Osteoblast (primary cell): ENCODE results near the gene GOSR1. TPM values are rescaled to one million over a fixed set of nuclear protein-coding genes. Genes with fewer than 3 reads are reported as not detected.
"Not testable (repeated sequence)": the region's sequence is repeated elsewhere in the genome, so short reads cannot be mapped to it uniquely, and the experiment has no call there.

Source experiments
- DNase-seq: peaks from one replicate; pipeline ENCODE4 v3.0.0; 2011; ENCODE audit warnings: low spot score, mixed read lengths; ENCODE audit not compliant: insufficient read length; ENCODE audit errors: missing footprints
- H2AFZ ChIP-seq: 2 replicates; pipeline ENCODE4 v1.6.0; 2011; ENCODE audit warnings: mild to moderate bottlenecking, low read length
- H3K27ac ChIP-seq: 2 replicates; pipeline ENCODE4 v1.5.1; 2011; ENCODE audit warnings: mild to moderate bottlenecking, low read depth, low read length, moderate library complexity
- H3K27me3 ChIP-seq: 2 replicates; pipeline ENCODE4 v1.6.0; 2012; ENCODE audit warnings: mild to moderate bottlenecking, control low read depth, inconsistent platforms, low read length, moderate library complexity; ENCODE audit not compliant: insufficient read depth
- H3K36me3 ChIP-seq: 2 replicates; pipeline ENCODE4 v1.5.1; 2011; ENCODE audit warnings: mild to moderate bottlenecking, low read length, control low read depth, moderate library complexity; ENCODE audit not compliant: insufficient read depth
- H3K4me1 ChIP-seq: 2 replicates; pipeline ENCODE4 v1.5.1; 2011; ENCODE audit warnings: mild to moderate bottlenecking, low read length, control low read depth, moderate library complexity; ENCODE audit not compliant: insufficient read depth
- H3K4me2 ChIP-seq: 2 replicates; pipeline ENCODE4 v1.6.0; 2011; ENCODE audit warnings: mild to moderate bottlenecking, low read length; ENCODE audit not compliant: insufficient read depth
- H3K4me3 ChIP-seq: fragments of 200-600 bp; sonication (generic); 3 replicates; pipeline ENCODE4 v1.5.1; 2012; ENCODE audit warnings: mild to moderate bottlenecking, low read length, inconsistent platforms; ENCODE audit not compliant: insufficient read depth
- H3K79me2 ChIP-seq: 2 replicates; pipeline ENCODE4 v1.6.0; 2012; ENCODE audit warnings: mild to moderate bottlenecking, low read length, control low read depth, inconsistent platforms; ENCODE audit not compliant: insufficient read depth
- H3K9me3 ChIP-seq: 2 replicates; pipeline ENCODE4 v1.5.1; 2011; ENCODE audit warnings: low read depth, low read length, control low read depth
- H4K20me1 ChIP-seq: 2 replicates; pipeline ENCODE4 v1.6.0; 2012; ENCODE audit warnings: mild to moderate bottlenecking, low read length, control low read depth; ENCODE audit not compliant: insufficient read depth
- CTCF ChIP-seq: IDR thresholded peaks from 2 replicates; pipeline ENCODE4 v1.5.1; 2011; ENCODE audit warnings: mild to moderate bottlenecking, low read depth, low read length, moderate library complexity; ENCODE audit errors: extremely low read depth
- total RNA-seq: library from RNA; depleted of rRNA; stranded (reverse); fragments of >200 nt; gene quantifications from 2 replicates; pipeline ENCODE4 v1.2.3, GENCODE V29; 2012

The GOSR1 gene
- total RNA-seq, 1 donor: 29.3 TPM

GRCh38 chr17:30519707-30520106 lies 42.5 kb downstream of the GOSR1 start:
- peak overlapping the region; percentile 92 for H3K27ac ChIP-seq
- DNase-seq: peak; percentile 88
- no peak overlapping the region for H2AFZ ChIP-seq
- H3K4me2 ChIP-seq: peak overlapping the region; percentile 94
- TF ChIP-seq CTCF: no peak
- peak overlapping the region; percentile 43 for H3K4me3 ChIP-seq
- H4K20me1 ChIP-seq: peaks cover 3% of the 10 kb centered on the region
- no peaks in the 10 kb centered on the region for H3K27me3 ChIP-seq
- peaks cover 37% of the 10 kb centered on the region for H3K36me3 ChIP-seq
- H3K9me3 ChIP-seq: no peaks in the 10 kb centered on the region
- peaks cover 40% of the 10 kb centered on the region for H3K4me1 ChIP-seq
- peaks cover 12% of the 10 kb centered on the region for H3K79me2 ChIP-seq

GRCh38 chr17:30520436-30520835 lies 43.2 kb downstream of the GOSR1 start:
- H4K20me1 ChIP-seq: peaks cover 5% of the 10 kb centered on the region
- no peak for TF ChIP-seq CTCF
- no peaks in the 10 kb centered on the region for H3K27me3 ChIP-seq
- peak overlapping the region; percentile 94 for H3K4me2 ChIP-seq
- H2AFZ ChIP-seq: no peak overlapping the region
- peak overlapping the region; percentile 92 for H3K27ac ChIP-seq
- DNase-seq: peak; percentile 99
- no peaks in the 10 kb centered on the region for H3K9me3 ChIP-seq
- H3K4me1 ChIP-seq: peaks cover 46% of the 10 kb centered on the region
- H3K4me3 ChIP-seq: no peak overlapping the region
- H3K79me2 ChIP-seq: peaks cover 7% of the 10 kb centered on the region
- peaks cover 33% of the 10 kb centered on the region for H3K36me3 ChIP-seq

- DNase-seq: peak; percentile 19
- Histone ChIP-seq H2AFZ (no peak overlapping the region), H3K79me2 (peaks cover 9% of the 10 kb centered on the region), H3K4me2 (peak overlapping the region; percentile 94), H3K4me1 (peaks cover 46% of the 10 kb centered on the region), H3K27ac (peak overlapping the region; percentile 92), H3K4me3 (no peak overlapping the region), H3K36me3 (peaks cover 29% of the 10 kb centered on the region), H3K9me3 (no peaks in the 10 kb centered on the region), H4K20me1 (peaks cover 5% of the 10 kb centered on the region), H3K27me3 (no peaks in the 10 kb centered on the region)
- no peak for TF ChIP-seq CTCF
Measured at GRCh38 chr17:30520882-30521281, 43.7 kb downstream of the GOSR1 start.

GRCh38 chr17:30521766-30522165 lies 44.6 kb downstream of the GOSR1 start:
- TF ChIP-seq CTCF: no peak
- H3K27me3 ChIP-seq: no peaks in the 10 kb centered on the region
- no peaks in the 10 kb centered on the region for H3K9me3 ChIP-seq
- no peak overlapping the region for H2AFZ ChIP-seq
- H3K27ac ChIP-seq: peak overlapping the region; percentile 92
- peaks cover 5% of the 10 kb centered on the region for H4K20me1 ChIP-seq
- H3K79me2 ChIP-seq: peaks cover 11% of the 10 kb centered on the region
- peak; percentile 46 for DNase-seq
- H3K36me3 ChIP-seq: peaks cover 28% of the 10 kb centered on the region
- peaks cover 46% of the 10 kb centered on the region for H3K4me1 ChIP-seq
- H3K4me2 ChIP-seq: no peak overlapping the region
- no peak overlapping the region for H3K4me3 ChIP-seq

- not testable (repeated sequence) for DNase-seq, H2AFZ ChIP-seq, H3K9me3 ChIP-seq, H3K27me3 ChIP-seq, H3K27ac ChIP-seq, H4K20me1 ChIP-seq, H3K4me3 ChIP-seq, H3K4me2 ChIP-seq, H3K79me2 ChIP-seq
- Histone ChIP-seq H3K36me3 (peaks cover 22% of the 10 kb centered on the region), H3K4me1 (peaks cover 40% of the 10 kb centered on the region)
Measured at GRCh38 chr17:30523236-30523635, 46.0 kb downstream of the GOSR1 start.
